ENCODE measurements around the gene GLG1. TPM values are rescaled to one million over a fixed set of nuclear protein-coding genes. Genes with fewer than 3 reads are reported as not detected.
"Not testable (repeated sequence)": the region's sequence is repeated elsewhere in the genome, so short reads cannot be mapped to it uniquely, and the experiment has no call there.

GLG1 gene
- total RNA-seq, 1 donor: 191 TPM

- H3K4me2 ChIP-seq (ENCODE audit: insufficient read depth, low read length); H3K9me3 ChIP-seq (ENCODE audit: low read depth, low read length); H3K79me2 ChIP-seq (ENCODE audit: insufficient read depth, low read length); H2AFZ ChIP-seq (ENCODE audit: low read length); H3K4me3 ChIP-seq (ENCODE audit: insufficient read depth, low read length); H3K27ac ChIP-seq (ENCODE audit: low read depth, low read length); H3K27me3 ChIP-seq (ENCODE audit: insufficient read depth, low read length); H3K36me3 ChIP-seq (ENCODE audit: insufficient read depth, low read length); H4K20me1 ChIP-seq (ENCODE audit: insufficient read depth, low read length); DNase-seq (ENCODE audit: insufficient read length, low spot score, missing footprints); H3K4me1 ChIP-seq (ENCODE audit: insufficient read depth, low read length): not testable (repeated sequence)
These were observed 183.2 kb downstream of the GLG1 start for GRCh38 chr16:74423721-74424120.

GRCh38 chr16:74422086-74422485, 184.8 kb downstream of the GLG1 start:
- DNase-seq (ENCODE audit: insufficient read length, low spot score, missing footprints); H3K36me3 ChIP-seq (ENCODE audit: insufficient read depth, low read length); H3K4me3 ChIP-seq (ENCODE audit: insufficient read depth, low read length); H3K9me3 ChIP-seq (ENCODE audit: low read depth, low read length); H2AFZ ChIP-seq (ENCODE audit: low read length); H3K4me1 ChIP-seq (ENCODE audit: insufficient read depth, low read length); H4K20me1 ChIP-seq (ENCODE audit: insufficient read depth, low read length); H3K4me2 ChIP-seq (ENCODE audit: insufficient read depth, low read length); H3K79me2 ChIP-seq (ENCODE audit: insufficient read depth, low read length); H3K27ac ChIP-seq (ENCODE audit: low read depth, low read length); H3K27me3 ChIP-seq (ENCODE audit: insufficient read depth, low read length): not testable (repeated sequence)

GRCh38 chr16:74421482-74421785, 185.5 kb downstream of the GLG1 start:
- not testable (repeated sequence) for H4K20me1 ChIP-seq (ENCODE audit: insufficient read depth, low read length); H3K79me2 ChIP-seq (ENCODE audit: insufficient read depth, low read length); H3K27me3 ChIP-seq (ENCODE audit: insufficient read depth, low read length); H3K9me3 ChIP-seq (ENCODE audit: low read depth, low read length); H3K4me2 ChIP-seq (ENCODE audit: insufficient read depth, low read length); H3K4me3 ChIP-seq (ENCODE audit: insufficient read depth, low read length); H3K36me3 ChIP-seq (ENCODE audit: insufficient read depth, low read length); DNase-seq (ENCODE audit: insufficient read length, low spot score, missing footprints); H3K27ac ChIP-seq (ENCODE audit: low read depth, low read length); H2AFZ ChIP-seq (ENCODE audit: low read length); H3K4me1 ChIP-seq (ENCODE audit: insufficient read depth, low read length)

- not testable (repeated sequence) for H3K4me3 ChIP-seq (ENCODE audit: insufficient read depth, low read length); H3K4me2 ChIP-seq (ENCODE audit: insufficient read depth, low read length); H2AFZ ChIP-seq (ENCODE audit: low read length); H3K79me2 ChIP-seq (ENCODE audit: insufficient read depth, low read length); H3K27me3 ChIP-seq (ENCODE audit: insufficient read depth, low read length); H3K27ac ChIP-seq (ENCODE audit: low read depth, low read length); H3K36me3 ChIP-seq (ENCODE audit: insufficient read depth, low read length); H3K9me3 ChIP-seq (ENCODE audit: low read depth, low read length); H3K4me1 ChIP-seq (ENCODE audit: insufficient read depth, low read length); H4K20me1 ChIP-seq (ENCODE audit: insufficient read depth, low read length); DNase-seq (ENCODE audit: insufficient read length, low spot score, missing footprints)
These were observed 186.1 kb downstream of the GLG1 start, which contains the start of gene CLEC18B for GRCh38 chr16:74420612-74421481. Gene CLEC18B (minus strand): TSS chr16:74421478. CDS start chr16:74421270, 208 bp downstream.

- not testable (repeated sequence) for DNase-seq (ENCODE audit: insufficient read length, low spot score, missing footprints); H3K4me1 ChIP-seq (ENCODE audit: insufficient read depth, low read length); H3K36me3 ChIP-seq (ENCODE audit: insufficient read depth, low read length); H3K9me3 ChIP-seq (ENCODE audit: low read depth, low read length); H2AFZ ChIP-seq (ENCODE audit: low read length); H3K27ac ChIP-seq (ENCODE audit: low read depth, low read length); H3K79me2 ChIP-seq (ENCODE audit: insufficient read depth, low read length); H4K20me1 ChIP-seq (ENCODE audit: insufficient read depth, low read length); H3K27me3 ChIP-seq (ENCODE audit: insufficient read depth, low read length); H3K4me3 ChIP-seq (ENCODE audit: insufficient read depth, low read length); H3K4me2 ChIP-seq (ENCODE audit: insufficient read depth, low read length)
These were observed 187.1 kb downstream of the GLG1 start for GRCh38 chr16:74419811-74420210.

- H2AFZ ChIP-seq (ENCODE audit: low read length); H3K36me3 ChIP-seq (ENCODE audit: insufficient read depth, low read length); H3K4me1 ChIP-seq (ENCODE audit: insufficient read depth, low read length); H3K4me2 ChIP-seq (ENCODE audit: insufficient read depth, low read length); H3K4me3 ChIP-seq (ENCODE audit: insufficient read depth, low read length); H3K79me2 ChIP-seq (ENCODE audit: insufficient read depth, low read length); DNase-seq (ENCODE audit: insufficient read length, low spot score, missing footprints); H3K9me3 ChIP-seq (ENCODE audit: low read depth, low read length); H3K27me3 ChIP-seq (ENCODE audit: insufficient read depth, low read length); H3K27ac ChIP-seq (ENCODE audit: low read depth, low read length); H4K20me1 ChIP-seq (ENCODE audit: insufficient read depth, low read length): not testable (repeated sequence)
These were observed 189.0 kb downstream of the GLG1 start for GRCh38 chr16:74417897-74418296.

- H3K4me1 ChIP-seq (ENCODE audit: insufficient read depth, low read length); H3K79me2 ChIP-seq (ENCODE audit: insufficient read depth, low read length); H3K27me3 ChIP-seq (ENCODE audit: insufficient read depth, low read length); H3K27ac ChIP-seq (ENCODE audit: low read depth, low read length); H3K4me3 ChIP-seq (ENCODE audit: insufficient read depth, low read length); H3K36me3 ChIP-seq (ENCODE audit: insufficient read depth, low read length); H3K9me3 ChIP-seq (ENCODE audit: low read depth, low read length); DNase-seq (ENCODE audit: insufficient read length, low spot score, missing footprints); H4K20me1 ChIP-seq (ENCODE audit: insufficient read depth, low read length); H2AFZ ChIP-seq (ENCODE audit: low read length); H3K4me2 ChIP-seq (ENCODE audit: insufficient read depth, low read length): not testable (repeated sequence)
These were observed 193.0 kb downstream of the GLG1 start for GRCh38 chr16:74413920-74414319.

GRCh38 chr16:74413485-74413884, 193.4 kb downstream of the GLG1 start:
- H3K36me3 ChIP-seq (ENCODE audit: insufficient read depth, low read length); H2AFZ ChIP-seq (ENCODE audit: low read length); H3K4me1 ChIP-seq (ENCODE audit: insufficient read depth, low read length); H3K4me2 ChIP-seq (ENCODE audit: insufficient read depth, low read length); H4K20me1 ChIP-seq (ENCODE audit: insufficient read depth, low read length); H3K4me3 ChIP-seq (ENCODE audit: insufficient read depth, low read length); DNase-seq (ENCODE audit: insufficient read length, low spot score, missing footprints); H3K27me3 ChIP-seq (ENCODE audit: insufficient read depth, low read length); H3K9me3 ChIP-seq (ENCODE audit: low read depth, low read length); H3K27ac ChIP-seq (ENCODE audit: low read depth, low read length); H3K79me2 ChIP-seq (ENCODE audit: insufficient read depth, low read length): not testable (repeated sequence)

- H2AFZ ChIP-seq (ENCODE audit: low read length); DNase-seq (ENCODE audit: insufficient read length, low spot score, missing footprints); H3K4me3 ChIP-seq (ENCODE audit: insufficient read depth, low read length); H4K20me1 ChIP-seq (ENCODE audit: insufficient read depth, low read length); H3K4me2 ChIP-seq (ENCODE audit: insufficient read depth, low read length); H3K79me2 ChIP-seq (ENCODE audit: insufficient read depth, low read length); H3K27me3 ChIP-seq (ENCODE audit: insufficient read depth, low read length); H3K4me1 ChIP-seq (ENCODE audit: insufficient read depth, low read length); H3K9me3 ChIP-seq (ENCODE audit: low read depth, low read length); H3K36me3 ChIP-seq (ENCODE audit: insufficient read depth, low read length); H3K27ac ChIP-seq (ENCODE audit: low read depth, low read length): not testable (repeated sequence)
These were observed 194.0 kb downstream of the GLG1 start for GRCh38 chr16:74412775-74413390.
